SK-N-SH (cell line): ENCODE measurements around the gene GJC3.

Experiments used
- CHD2 ChIP-seq: fragments of 150-350 bp; IDR thresholded peaks from 2 replicates; pipeline ENCODE4 v1.6.1; 2018; ENCODE audit warnings: low read length; ENCODE audit not compliant: partially characterized antibody
- CTCF ChIP-seq: fragments of 200-600 bp; sonication (generic); IDR thresholded peaks from 2 replicates; pipeline ENCODE4 v1.6.1; 2017; ENCODE audit warnings: antibody characterized with exemption, mild to moderate bottlenecking, moderate library complexity
- ELF1 ChIP-seq: IDR thresholded peaks from 2 replicates; pipeline ENCODE4 v1.4.0; 2012
- EP300 ChIP-seq, 2 experiments: IDR thresholded peaks; 2 replicates each; pipeline versions ENCODE4 v1.4.0 to v1.6.1; 2012; ENCODE audit warnings: borderline replicate concordance in 1 of 2, low read depth in 1 of 2, low read length in 1 of 2
- MAX ChIP-seq: IDR thresholded peaks from 2 replicates; pipeline ENCODE4 v1.4.0; 2012; ENCODE audit warnings: low read depth
- NRF1 ChIP-seq: IDR thresholded peaks from 2 replicates; pipeline ENCODE4 v1.6.1; 2012; ENCODE audit warnings: low read depth, mild to moderate bottlenecking, low read length
- POLR2AphosphoS5 ChIP-seq: IDR thresholded peaks from 2 replicates; pipeline ENCODE4 v1.6.1; 2012; ENCODE audit warnings: low read depth, low read length
- RAD21 ChIP-seq: IDR thresholded peaks from 2 replicates; pipeline ENCODE4 v1.6.1; 2012; ENCODE audit warnings: mild to moderate bottlenecking, low read length

DNA sequence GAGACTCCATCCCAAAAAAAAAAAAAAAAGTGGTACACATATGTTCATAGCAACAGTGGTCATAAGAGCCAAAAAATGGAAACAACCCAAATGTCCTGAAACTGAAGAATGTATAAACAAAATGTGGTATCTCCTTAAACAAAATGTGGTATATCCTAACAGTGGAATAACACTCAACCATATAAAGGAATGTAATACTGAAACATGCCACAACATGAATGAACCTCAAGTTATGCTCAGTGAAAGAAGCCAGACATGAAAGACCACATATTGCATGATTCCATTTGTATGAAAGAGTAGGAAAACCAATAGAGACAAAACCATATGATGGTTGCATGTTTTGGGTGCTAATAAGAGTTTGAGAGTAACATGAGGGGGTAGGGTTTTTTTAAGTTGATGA lies 3.1 kb downstream of the GJC3 start:
- no peak for TF ChIP-seq ELF1
- TF ChIP-seq POLR2AphosphoS5, result no peak
- TF ChIP-seq CTCF, result no peak
- TF ChIP-seq EP300 (IDR thresholded peaks at IDR 0.05; ENCODE audit: borderline replicate concordance in 1 of 2, low read depth in 1 of 2, low read length in 1 of 2), result no peak
- no peak for TF ChIP-seq RAD21
- TF ChIP-seq NRF1, result no peak
- no peak for TF ChIP-seq MAX
- TF ChIP-seq CHD2, result no peak
